D721Med (cell line): ENCODE results near the gene PHF14.

Experiments
- DNase-seq: peaks from one replicate; pipeline ENCODE4 v3.0.0; 2011; ENCODE audit warnings: low spot score; ENCODE audit not compliant: insufficient read length
- FAIRE-seq: peaks from 2 replicates; lab custom pipeline; 2011; peaks lifted over from hg19 to GRCh38; lab: Jason Lieb, UNC
- TF ChIP-seq, protein P1 (sequence below): IDR thresholded peaks from 2 replicates; pipeline ENCODE4 v1.5.1; 2012; ENCODE audit warnings: mild to moderate bottlenecking, control low read depth; ENCODE audit not compliant: insufficient read depth; ENCODE audit errors: missing control alignments

Gene PHF14

DNA sequence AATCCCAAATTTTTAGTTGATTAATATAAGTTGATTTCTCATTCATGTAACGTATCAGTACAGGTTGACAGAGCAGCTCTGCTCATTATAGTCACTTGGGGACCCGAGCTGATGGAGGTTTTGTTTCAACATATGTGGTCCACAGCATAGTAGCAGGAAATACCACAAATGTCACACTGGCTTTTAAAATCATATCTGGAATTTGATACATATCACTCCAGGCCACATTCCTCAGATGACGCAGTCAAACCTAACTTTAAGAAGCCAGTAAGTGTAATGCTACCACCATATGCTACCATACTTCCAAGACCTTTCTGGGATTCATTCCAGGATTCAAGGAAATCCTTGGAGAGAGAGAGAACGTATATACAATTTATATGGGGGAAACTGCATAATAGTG, 156.3 kb downstream of the PHF14 start:
- TF ChIP-seq, protein P1, sequence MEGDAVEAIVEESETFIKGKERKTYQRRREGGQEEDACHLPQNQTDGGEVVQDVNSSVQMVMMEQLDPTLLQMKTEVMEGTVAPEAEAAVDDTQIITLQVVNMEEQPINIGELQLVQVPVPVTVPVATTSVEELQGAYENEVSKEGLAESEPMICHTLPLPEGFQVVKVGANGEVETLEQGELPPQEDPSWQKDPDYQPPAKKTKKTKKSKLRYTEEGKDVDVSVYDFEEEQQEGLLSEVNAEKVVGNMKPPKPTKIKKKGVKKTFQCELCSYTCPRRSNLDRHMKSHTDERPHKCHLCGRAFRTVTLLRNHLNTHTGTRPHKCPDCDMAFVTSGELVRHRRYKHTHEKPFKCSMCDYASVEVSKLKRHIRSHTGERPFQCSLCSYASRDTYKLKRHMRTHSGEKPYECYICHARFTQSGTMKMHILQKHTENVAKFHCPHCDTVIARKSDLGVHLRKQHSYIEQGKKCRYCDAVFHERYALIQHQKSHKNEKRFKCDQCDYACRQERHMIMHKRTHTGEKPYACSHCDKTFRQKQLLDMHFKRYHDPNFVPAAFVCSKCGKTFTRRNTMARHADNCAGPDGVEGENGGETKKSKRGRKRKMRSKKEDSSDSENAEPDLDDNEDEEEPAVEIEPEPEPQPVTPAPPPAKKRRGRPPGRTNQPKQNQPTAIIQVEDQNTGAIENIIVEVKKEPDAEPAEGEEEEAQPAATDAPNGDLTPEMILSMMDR = no peak
- FAIRE-seq (no peak), DNase-seq (no peak)

DNA sequence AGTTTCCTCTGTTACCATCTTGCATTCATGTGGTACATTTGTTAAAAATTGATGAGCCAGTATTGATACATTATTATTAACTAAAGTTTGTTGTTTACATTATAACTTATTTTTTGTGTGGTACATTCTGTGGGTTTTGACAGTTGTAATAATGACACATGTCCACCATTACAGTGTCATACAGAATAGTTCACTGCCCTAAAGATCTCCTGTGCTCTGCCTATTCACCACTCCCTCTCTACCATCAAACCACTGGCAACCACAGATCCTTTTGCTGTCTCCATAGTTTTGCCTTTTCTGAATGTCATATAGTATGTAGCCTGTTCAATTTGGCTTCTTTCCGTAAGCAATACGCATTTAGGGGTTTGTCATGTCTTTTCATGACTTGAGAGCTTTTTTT, 156.9 kb downstream of the PHF14 start:
- FAIRE-seq (no peak), DNase-seq (no peak)
- TF ChIP-seq, protein P1 = no peak

DNA sequence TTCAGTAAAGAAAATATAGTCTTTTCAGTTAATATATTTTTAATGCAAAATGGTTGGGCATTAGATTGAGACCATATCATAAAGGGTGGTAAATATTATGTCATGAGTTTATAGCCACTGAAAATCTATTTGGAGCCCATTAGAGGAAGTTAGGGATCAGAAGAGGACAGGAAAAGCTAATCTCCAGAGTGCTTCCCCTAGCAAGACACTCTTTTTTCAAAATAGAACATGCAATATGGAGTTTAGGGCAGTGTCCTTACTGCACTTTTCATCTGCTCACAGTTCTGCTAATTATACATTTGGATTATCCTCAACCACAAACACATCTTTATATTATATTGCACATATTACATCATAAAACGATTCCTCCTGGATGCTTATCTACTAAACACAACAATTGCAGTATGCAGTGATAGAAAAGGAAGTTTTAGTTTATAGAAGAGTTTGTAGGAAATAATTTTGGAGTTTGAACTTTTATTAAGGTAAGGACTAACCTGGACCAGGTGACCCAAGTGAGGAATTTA, 159.8 kb downstream of the PHF14 start:
- FAIRE-seq (no peak), DNase-seq (no peak)

DNA sequence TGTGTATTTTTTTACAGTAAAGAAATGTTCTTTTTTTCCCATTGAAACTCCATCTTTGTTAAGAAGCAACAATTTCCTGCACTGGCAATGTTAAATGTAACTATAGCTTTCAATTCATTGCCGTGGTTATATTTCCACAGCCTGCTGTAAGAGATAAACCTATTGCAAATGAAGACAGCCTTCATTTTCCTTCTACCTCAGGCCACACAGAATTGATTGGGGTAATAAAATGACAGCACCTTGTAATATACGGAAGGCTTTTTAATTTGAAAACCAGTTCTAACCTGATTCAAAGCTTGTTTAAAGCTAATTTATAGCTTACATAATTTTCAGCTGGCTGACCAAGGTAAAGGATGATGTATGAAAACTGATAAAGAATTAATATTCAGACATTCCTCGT, 161.9 kb downstream of the PHF14 start:
- TF ChIP-seq, protein P1 = no peak
- no peak for FAIRE-seq
- DNase-seq = no peak

More for the DNA sequence above, 159.8 kb downstream of the PHF14 start:
- TF ChIP-seq, protein P1 = no peak

DNA sequence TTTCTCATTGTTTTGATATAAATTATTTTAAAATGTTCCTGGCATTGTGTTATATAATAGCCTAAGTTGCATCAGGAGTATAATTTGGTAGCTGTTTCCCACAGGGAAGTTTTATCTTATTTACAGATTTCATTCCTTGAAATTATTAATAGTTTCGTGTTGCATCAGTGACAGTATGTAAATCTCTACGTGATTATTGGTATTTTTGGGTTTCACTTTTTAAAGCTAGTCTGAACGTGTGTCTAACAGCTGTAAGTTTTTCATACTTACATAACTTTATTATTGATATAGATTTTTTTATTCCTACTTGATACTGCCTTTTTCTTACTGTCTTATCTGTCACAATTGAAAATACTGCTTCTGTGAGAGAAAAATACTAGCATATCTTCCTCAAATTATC, 167.9 kb downstream of the PHF14 start:
- no peak for FAIRE-seq
- TF ChIP-seq, protein P1 = no peak
- no peak for DNase-seq

DNA sequence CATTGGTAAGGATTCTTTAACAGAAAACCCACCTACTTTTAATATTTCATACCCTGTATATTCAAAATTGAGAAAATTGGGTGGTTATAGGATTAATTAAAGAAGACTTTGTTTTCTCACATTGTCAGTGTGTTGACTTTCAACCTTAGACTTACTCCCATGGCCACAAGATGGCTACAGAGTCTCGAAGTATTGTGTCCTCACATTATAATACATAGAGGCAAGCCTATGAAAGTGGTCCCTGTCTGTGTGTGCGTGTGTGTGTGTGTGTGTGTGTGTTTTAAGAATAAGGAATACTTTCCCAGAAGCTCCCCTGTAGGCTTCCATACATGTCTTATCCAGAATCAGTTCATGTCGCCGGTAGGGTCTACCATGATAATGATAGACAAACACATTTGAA, 180.0 kb downstream of the PHF14 start:
- FAIRE-seq (no peak), DNase-seq (no peak)
- TF ChIP-seq, protein P1 = no peak

DNA sequence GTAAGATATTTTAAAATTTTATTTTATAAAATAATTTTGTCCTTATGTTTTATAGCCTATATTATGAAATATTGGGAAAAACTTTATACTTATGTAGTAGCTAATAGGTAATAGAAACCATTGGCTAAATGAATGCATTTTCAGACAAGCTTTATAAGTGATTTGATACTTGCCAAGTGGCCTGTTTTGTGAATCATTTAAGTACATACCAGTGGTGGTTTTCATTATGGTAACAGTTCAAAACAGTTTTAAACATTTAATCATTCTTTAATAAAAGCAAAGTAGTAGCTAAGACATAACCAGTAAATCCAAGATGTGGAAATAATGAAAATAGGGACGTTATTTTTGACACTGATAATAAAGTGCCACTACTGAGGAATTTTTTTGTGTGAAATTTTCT, 182.2 kb downstream of the PHF14 start:
- TF ChIP-seq, protein P1 = no peak
- FAIRE-seq (no peak), DNase-seq (no peak)
